Breast epithelium (tissue), 4 donors: ENCODE data around the gene BCAS1. TPM values are rescaled to one million over a fixed set of nuclear protein-coding genes. Genes with fewer than 3 reads are reported as not detected.

Experiments used
- DNase-seq, 2 donors: peaks; one replicate each; pipeline ENCODE4 v3.0.0-alpha.2; 2019; ENCODE audit warnings: low spot score in 2 of 2
- H3K27ac ChIP-seq, 2 donors: fragments of 200-600 bp; sonication (generic) in 1 of 2; one replicate each; pipeline ENCODE4 v1.5.1; 2016 to 2019; ENCODE audit warnings: mild to moderate bottlenecking in 1 of 2
- H3K27me3 ChIP-seq, 2 donors: fragments of 200-600 bp; sonication (generic) in 1 of 2; one replicate each; pipeline versions ENCODE4 v1.5.1 to v1.6.0; 2017 to 2019; ENCODE audit warnings: control low read depth in 1 of 2, mild to moderate bottlenecking in 1 of 2
- H3K36me3 ChIP-seq: fragments of 200-600 bp; one replicate; pipeline ENCODE4 v1.5.1; 2019
- H3K4me1 ChIP-seq, 2 donors: fragments of 200-600 bp; sonication (generic); one replicate each; pipeline ENCODE4 v1.5.1; 2016 to 2019; ENCODE audit warnings: control low read depth in 1 of 2
- H3K4me3 ChIP-seq, 3 donors: fragments of 200-600 bp; sonication (generic); 1 replicate in 2 of 3; 2 replicates in 1 of 3; pipeline ENCODE4 v1.5.1; 2016 to 2019; ENCODE audit warnings: mild to moderate bottlenecking in 3 of 3, moderate library complexity in 2 of 3
- H3K9me3 ChIP-seq, 2 donors: fragments of 200-600 bp; sonication (generic) in 1 of 2; one replicate each; pipeline ENCODE4 v1.5.1; 2016 to 2019; ENCODE audit warnings: control low read depth in 1 of 2
- CTCF ChIP-seq, 3 donors: fragments of 450-650 bp; IDR thresholded peaks; one replicate each; pipeline ENCODE4 v1.5.1; 2016 to 2017; ENCODE audit warnings: antibody characterized with exemption in 3 of 3, mild to moderate bottlenecking in 3 of 3, moderate library complexity in 3 of 3
- POLR2A ChIP-seq: fragments of 450-650 bp; IDR thresholded peaks from one replicate; pipeline ENCODE4 v1.6.1; 2016; ENCODE audit warnings: antibody characterized with exemption, mild to moderate bottlenecking, moderate library complexity
- POLR2AphosphoS5 ChIP-seq, 3 donors: sonication (generic); formaldehyde crosslinking; IDR thresholded peaks; one replicate each; pipeline ENCODE4 v1.6.1; 2017; ENCODE audit warnings: antibody characterized with exemption in 3 of 3
- intact Hi-C: fragments of 100-400 bp; cut with DNase I; formaldehyde crosslinking; loops from one replicate; pipeline ENCODE4 v1.15.1; 2023; ENCODE audit warnings: low total_unique reads
- total RNA-seq, 3 donors: library from RNA; depleted of rRNA; stranded (reverse); fragments of >200 nt; gene quantifications; one replicate each; pipeline ENCODE4 v1.1.0, GENCODE V29; 2016

The BCAS1 gene
- total RNA-seq, 3 donors from 2014 or later: 0.98 to 3.1 TPM; not detected in 1

- Histone ChIP-seq H3K4me1 (peaks cover 5 to 13% of the 10 kb centered on the region in 2 donors), H3K36me3 (no peaks in the 10 kb centered on the region), H3K9me3 (no peaks in the 10 kb centered on the region), H3K4me3 (no peak overlapping the region), H3K27ac (peak overlapping the region; percentile 74 to 86), H3K27me3 (no peaks in the 10 kb centered on the region)
- intact Hi-C loops: no loop called here
- no peak for DNase-seq
- TF ChIP-seq POLR2A (no peak), POLR2AphosphoS5 (IDR thresholded peaks at IDR 0.05) (no peak), CTCF (IDR thresholded peaks at IDR 0.05) (no peak)
Observed at GRCh38 chr20:53899351-53900167, 170.8 kb downstream of the BCAS1 start.

- peak overlapping the region in 2 of 3 donors; percentile 9 to 20 for H3K4me3 ChIP-seq
- H3K27me3 ChIP-seq: no peaks in the 10 kb centered on the region
- no peaks in the 10 kb centered on the region for H3K9me3 ChIP-seq
- TF ChIP-seq POLR2A (peak; percentile 6), POLR2AphosphoS5 (IDR thresholded peaks at IDR 0.05) (no peak)
- H3K27ac ChIP-seq: peak overlapping the region; percentile 48 to 73
- DNase-seq: no peak
- intact Hi-C loops: no loop called here
- peaks cover 5 to 13% of the 10 kb centered on the region in 2 donors for H3K4me1 ChIP-seq
- no peaks in the 10 kb centered on the region for H3K36me3 ChIP-seq
Observed at GRCh38 chr20:53898556-53898931, 171.8 kb downstream of the BCAS1 start.

GRCh38 chr20:53897884-53898555, 172.4 kb downstream of the BCAS1 start:
- peak in 1 of 3 donors; percentile 29 for TF ChIP-seq POLR2AphosphoS5 (IDR thresholded peaks at IDR 0.05)
- no peak for TF ChIP-seq POLR2A
- Histone ChIP-seq H3K4me1 (peaks cover 5 to 13% of the 10 kb centered on the region in 2 donors), H3K27me3 (no peaks in the 10 kb centered on the region), H3K4me3 (peak overlapping the region in 2 of 3 donors; percentile 9 to 20), H3K36me3 (no peaks in the 10 kb centered on the region), H3K9me3 (no peaks in the 10 kb centered on the region), H3K27ac (peak overlapping the region; percentile 48 to 73)
- intact Hi-C loops: no loop called here
- no peak for DNase-seq

GRCh38 chr20:53896647-53897046, 173.7 kb downstream of the BCAS1 start:
- Histone ChIP-seq H3K4me1 (peaks cover 2 to 13% of the 10 kb centered on the region in 2 donors), H3K27me3 (no peaks in the 10 kb centered on the region), H3K36me3 (no peaks in the 10 kb centered on the region), H3K4me3 (no peak overlapping the region), H3K9me3 (no peaks in the 10 kb centered on the region), H3K27ac (no peak overlapping the region)
- DNase-seq: no peak
- TF ChIP-seq CTCF (IDR thresholded peaks at IDR 0.05) (no peak), POLR2A (no peak), POLR2AphosphoS5 (IDR thresholded peaks at IDR 0.05) (no peak)
- intact Hi-C loops: no loop called here

GRCh38 chr20:53896041-53896440, 174.4 kb downstream of the BCAS1 start:
- H3K4me3 ChIP-seq: no peak overlapping the region
- DNase-seq: no peak
- no peaks in the 10 kb centered on the region for H3K27me3 ChIP-seq
- no peaks in the 10 kb centered on the region for H3K9me3 ChIP-seq
- no peak overlapping the region for H3K27ac ChIP-seq
- peaks cover 0 to 11% of the 10 kb centered on the region in 2 donors for H3K4me1 ChIP-seq
- H3K36me3 ChIP-seq: no peaks in the 10 kb centered on the region
- TF ChIP-seq POLR2AphosphoS5 (IDR thresholded peaks at IDR 0.05) (no peak), POLR2A (no peak), CTCF (IDR thresholded peaks at IDR 0.05) (no peak)
- intact Hi-C loops: no loop called here

- no peak overlapping the region for H3K27ac ChIP-seq
- no peaks in the 10 kb centered on the region for H3K36me3 ChIP-seq
- H3K4me3 ChIP-seq: no peak overlapping the region
- H3K9me3 ChIP-seq: no peaks in the 10 kb centered on the region
- intact Hi-C loops: no loop called here
- no peak for TF ChIP-seq CTCF (IDR thresholded peaks at IDR 0.05)
- no peak for TF ChIP-seq POLR2A
- no peak for TF ChIP-seq POLR2AphosphoS5 (IDR thresholded peaks at IDR 0.05)
- no peak for DNase-seq
- peaks cover 0 to 8% of the 10 kb centered on the region in 2 donors for H3K4me1 ChIP-seq
- no peaks in the 10 kb centered on the region for H3K27me3 ChIP-seq
Observed at GRCh38 chr20:53895385-53895755, 175.0 kb downstream of the BCAS1 start.
